ENCODE data around the gene SLC9A9.
"Not testable (repeated sequence)": the region's sequence is repeated elsewhere in the genome, so short reads cannot be mapped to it uniquely, and the experiment has no call there.

Gene SLC9A9

DNA sequence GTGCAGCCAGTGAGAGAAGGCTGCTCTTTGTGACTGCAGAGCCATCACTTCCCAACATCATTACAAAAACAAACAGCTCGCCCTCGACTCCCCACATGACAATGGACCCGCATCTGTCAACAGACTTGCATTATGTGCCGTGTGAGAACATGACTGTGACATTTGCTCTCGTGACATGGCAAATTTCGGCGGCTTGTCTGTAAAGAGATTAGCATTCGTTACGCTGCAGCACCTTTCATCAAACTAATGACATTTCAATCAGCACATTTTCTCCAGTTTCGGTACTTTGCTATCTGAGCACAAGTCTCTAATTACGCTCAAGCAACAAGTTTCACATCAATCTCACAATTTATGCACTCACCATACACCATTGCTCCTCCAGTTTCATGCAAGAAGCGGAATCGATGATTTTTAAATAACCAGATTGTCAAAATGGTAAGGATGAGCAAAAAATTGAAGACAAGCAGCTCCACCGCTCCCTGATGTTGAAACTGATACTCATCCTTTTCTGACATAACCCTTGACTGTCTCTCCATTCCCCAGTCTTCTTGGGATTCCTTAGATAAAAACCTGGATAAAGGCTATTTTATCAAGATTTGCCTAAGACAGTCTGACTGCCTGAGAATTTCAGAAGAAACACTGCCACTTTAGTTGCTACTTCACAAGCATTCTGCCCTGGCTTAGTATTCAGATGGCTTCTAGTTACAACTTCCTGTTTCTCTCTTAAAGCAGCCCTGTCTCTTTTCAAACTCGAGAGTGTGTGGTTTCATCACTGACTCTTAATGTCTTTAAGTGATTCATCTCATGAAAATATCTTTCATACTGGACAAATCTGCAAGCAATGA is at the start of gene SLC9A9:
TSS of gene SLC9A9 (minus strand) at position 682 of the 845 bp plus-strand sequence. CDS start at position 536, 146 bp downstream.
- no peak for DNase-seq (ENCODE audit: low spot score)

DNA sequence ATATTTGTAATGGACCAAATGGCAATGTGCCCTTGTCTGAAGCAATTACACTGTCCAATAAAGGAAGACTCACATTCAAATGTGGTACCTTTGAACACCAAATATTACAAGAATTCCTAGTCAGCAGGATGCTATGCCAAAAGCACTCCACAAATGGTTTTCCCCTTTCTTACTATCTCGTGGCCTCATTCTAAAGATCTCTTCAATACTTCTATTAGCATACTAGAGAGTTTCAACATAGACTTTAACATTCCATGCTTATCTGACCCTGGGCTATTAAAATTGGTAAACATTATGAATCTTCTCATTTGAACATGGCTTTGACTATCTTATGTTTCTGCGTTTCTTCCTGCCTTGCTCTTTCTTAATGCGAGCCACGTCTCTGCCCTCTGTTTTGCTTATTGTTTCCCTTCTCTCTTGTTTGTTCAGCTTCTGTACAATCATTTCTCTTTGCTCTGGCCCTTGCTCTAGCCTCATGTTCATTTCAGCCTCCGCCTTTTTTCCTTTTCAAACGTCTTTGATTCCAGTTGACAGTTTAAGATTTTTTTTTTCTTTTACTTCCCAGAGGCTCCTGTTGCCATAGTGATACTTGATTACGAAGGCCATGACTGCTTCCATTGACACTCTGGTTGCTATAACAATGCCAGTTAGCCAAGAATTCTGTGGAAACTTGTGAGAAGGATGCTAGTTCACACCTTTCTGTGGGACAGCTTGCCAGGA is 49.5 kb upstream of the SLC9A9 start:
- no peak for DNase-seq (ENCODE audit: low spot score)

DNA sequence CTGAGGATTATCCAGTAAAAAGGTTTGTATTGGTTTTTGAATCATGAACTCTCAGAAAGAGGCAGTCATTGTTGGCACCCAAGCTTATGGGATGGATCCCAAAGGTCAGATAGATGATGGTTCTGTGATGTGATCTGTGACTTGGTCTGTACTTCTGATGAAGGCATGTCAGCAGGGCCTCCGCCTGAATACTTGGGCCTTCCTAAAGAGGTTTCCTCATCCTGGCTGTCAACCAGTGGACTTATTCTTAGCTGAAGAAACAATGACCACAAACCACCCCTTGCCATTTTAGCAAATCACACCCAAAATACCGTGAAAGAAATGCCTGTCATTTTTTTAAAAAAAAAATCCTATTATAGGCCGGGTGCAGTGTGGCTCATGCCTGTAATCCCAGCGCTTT is 48.2 kb upstream of the SLC9A9 start:
- no peak for DNase-seq (ENCODE audit: low spot score)

DNA sequence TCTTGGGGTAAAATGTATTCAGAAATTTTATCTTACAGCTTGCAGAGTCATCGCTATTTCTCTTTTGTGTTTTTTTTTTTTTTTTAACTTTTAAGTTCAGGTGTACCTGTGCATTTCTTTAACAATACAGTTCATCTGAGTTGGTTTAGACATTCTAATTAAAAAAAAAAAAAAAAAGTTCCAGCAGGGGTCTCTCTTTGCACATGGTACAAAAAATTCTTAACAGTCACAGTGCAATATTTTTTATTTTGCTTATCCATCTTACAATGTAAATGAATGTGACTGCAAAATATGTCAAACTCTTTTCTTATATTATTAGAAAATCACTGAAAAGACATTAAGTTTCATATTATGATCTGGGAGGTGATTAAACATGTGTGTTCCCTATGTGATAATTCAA is 47.5 kb upstream of the SLC9A9 start:
- DNase-seq (ENCODE audit: low spot score) = no peak

DNA sequence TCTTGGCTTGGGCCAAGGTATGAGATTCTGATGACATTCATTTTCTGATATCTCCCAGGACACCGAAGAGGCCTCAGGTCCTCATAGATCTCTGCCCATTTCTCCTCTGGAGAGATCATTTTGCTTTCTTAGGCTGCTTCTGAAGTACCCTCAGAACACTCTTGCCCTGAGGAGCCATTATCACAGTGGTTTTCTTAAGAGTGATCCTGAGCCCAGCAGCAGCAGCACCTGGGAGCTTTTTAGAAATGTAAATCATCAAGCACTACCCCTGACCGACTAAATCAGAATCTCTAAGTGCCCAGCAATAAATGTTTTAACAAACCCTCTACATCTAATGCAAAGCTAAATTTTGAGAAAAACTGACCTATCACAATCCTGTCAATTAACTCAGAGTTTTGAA is 40.6 kb upstream of the SLC9A9 start:
- no peak for DNase-seq (ENCODE audit: low spot score)

DNA sequence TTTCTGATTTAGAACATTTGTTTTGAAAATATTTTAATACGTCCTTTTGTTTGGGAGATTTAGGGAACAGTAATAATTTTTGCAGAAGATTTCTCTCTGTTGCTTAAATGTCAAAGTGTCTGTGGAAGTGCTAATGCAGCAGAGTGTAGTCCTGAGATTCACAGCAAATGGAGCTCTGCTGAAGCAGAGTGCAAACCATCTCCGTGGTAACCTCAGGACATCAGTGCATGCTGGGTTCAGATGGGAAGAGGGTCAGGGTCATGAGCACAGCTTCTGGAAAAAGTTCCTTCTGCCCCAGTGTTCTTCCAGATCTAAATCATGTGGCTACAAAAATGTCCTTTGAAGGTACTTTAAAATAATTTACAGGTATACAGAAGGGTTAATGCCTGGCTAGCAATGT is 39.9 kb upstream of the SLC9A9 start:
- no peak for DNase-seq (ENCODE audit: low spot score)

DNA sequence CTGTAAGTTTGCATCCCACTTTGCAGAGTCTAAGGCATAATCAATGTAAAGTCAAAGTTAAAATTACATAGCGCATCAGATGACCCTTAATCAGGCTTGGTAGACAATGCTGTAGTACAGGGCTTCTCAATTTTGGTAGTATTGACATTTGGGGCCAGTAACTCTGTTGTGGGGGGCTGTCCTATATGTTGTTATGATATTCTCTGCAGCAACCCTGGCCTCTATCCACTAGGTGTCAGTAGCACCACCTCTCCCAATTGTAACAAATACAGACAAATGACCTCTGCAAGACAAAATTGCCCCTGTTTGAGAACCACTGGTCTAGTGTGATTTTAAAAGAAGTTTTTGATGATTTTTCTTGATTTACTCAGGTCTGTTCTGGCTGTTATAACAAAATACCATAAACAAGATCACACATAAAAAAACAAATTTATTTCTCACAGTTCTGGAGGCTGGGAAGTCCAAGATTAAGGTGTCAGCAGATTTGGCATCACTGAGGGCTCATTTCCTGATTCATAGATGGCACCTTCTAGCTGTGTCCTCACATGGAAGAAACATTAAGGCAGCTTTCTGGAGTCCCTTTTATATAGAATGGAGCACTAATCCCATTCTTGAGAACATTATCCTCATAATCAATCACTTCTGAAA is 37.6 kb upstream of the SLC9A9 start:
- DNase-seq (ENCODE audit: low spot score) = peak; percentile 9

DNA sequence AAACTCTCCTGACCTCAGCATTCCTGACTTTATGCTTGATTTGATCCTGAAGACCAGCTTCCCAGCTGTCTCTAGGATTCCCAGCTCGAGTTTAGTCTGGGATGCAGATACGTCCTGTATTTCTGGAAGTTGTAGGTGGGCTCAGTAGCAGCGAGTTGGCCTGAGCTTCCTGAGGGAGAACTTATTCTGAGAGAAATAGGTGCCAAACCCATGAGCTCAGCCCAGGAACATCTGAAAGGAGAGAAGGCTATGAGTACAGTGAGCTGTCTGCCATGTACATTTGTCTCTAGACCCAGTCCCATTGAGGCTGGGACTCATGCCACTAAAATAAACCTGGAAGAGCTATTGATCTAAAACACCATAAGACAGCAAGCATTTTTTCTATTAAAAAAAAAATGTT is 36.6 kb upstream of the SLC9A9 start:
- DNase-seq (ENCODE audit: low spot score) = no peak

DNA sequence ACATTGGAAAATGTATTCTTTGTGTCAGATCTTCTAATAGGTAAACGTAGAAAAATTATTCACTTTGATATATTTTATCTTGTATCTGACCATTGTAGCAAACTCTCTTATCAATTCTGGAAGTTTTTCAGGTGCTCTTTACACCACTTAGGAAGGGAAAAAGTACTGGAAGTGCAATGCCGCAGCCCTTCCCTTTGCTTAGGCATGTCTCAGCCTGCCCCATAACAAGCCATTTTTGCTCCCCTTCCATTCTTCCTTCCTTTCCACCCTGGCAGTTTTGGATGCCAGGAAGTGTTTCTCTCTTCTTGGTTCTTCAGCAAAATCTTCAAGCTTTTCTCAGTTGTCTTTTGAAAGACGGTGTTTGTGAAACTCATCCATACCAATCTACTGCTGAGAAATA is 34.9 kb upstream of the SLC9A9 start:
- DNase-seq (ENCODE audit: low spot score) = no peak

DNA sequence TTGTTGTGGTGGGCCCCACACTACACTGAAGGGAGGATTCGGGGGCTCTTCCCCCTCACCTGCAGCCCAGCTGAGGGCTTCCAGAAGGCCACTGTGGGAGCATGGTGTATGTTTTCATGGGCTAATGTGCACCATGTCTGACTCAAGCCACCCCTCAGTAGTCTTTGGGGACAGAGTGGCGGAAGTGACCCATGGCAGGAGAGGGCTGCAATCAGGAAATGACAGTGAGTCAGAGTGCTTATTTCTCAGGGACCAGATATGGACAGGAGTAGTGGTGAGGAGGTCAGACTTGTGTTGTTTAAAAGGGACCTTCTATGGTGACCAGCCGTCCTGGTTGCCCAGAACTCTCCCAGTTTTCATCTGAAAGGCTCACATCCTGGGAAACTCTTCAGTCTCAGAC is 32.8 kb upstream of the SLC9A9 start:
- no peak for DNase-seq (ENCODE audit: low spot score)

DNA sequence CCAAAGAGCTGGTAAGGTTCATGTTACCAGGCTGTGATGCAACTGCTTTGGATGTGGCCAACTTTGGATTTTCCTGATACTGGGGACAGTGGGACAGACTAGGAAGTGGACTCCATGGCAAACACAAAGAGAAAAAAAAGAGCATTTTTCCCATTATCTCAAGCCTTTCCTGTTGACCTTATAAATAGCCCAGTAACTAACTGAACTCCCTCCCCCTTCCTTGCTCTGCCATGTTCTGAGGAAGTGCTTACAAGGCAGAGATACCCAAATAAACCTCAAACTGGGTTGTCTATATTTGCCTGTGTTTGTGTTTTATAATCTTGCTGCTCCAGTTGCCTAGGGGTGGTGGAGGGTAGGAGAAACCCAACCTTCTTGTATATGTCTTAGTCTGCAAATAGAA is 27.3 kb upstream of the SLC9A9 start:
- DNase-seq (ENCODE audit: low spot score) = no peak

DNA sequence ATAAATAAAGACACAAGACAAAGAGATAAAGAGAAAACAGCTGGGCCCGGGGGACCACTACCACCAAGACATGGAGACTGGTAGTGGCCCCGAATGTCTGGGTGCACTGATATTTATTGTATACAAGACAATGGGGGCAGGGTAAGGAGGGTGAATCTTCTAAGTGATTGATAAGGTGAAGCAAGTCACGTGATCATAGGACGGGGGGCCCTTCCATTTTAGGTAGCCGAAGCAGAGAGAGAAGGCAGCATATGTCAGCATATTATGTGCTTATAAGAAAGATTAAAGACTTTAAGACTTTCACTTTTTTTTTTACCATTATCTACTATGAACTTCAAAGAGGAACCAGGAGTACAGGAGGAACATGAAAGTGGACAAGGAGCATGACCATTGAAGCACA is 25.3 kb upstream of the SLC9A9 start:
- DNase-seq (ENCODE audit: low spot score) = not testable (repeated sequence)

DNA sequence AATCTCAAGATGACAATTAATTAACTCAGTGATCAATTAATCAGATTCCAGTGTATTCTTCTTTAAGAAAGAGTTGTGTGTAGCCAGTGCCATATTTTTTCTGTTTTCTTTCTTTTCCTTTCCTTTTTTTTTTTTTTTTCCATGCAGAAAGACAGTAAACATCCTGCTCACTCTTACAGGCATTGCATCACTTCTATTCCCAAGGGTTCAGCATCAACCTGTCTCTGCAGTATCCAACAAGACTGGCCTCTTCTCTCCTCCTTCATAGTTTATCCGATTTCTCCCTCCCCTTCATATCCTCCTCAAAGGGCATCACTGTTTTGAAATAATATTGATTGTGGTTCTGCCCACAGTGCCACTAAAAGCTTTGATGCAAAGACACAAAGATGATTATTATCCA is 17.0 kb upstream of the SLC9A9 start:
- DNase-seq (ENCODE audit: low spot score) = no peak

DNA sequence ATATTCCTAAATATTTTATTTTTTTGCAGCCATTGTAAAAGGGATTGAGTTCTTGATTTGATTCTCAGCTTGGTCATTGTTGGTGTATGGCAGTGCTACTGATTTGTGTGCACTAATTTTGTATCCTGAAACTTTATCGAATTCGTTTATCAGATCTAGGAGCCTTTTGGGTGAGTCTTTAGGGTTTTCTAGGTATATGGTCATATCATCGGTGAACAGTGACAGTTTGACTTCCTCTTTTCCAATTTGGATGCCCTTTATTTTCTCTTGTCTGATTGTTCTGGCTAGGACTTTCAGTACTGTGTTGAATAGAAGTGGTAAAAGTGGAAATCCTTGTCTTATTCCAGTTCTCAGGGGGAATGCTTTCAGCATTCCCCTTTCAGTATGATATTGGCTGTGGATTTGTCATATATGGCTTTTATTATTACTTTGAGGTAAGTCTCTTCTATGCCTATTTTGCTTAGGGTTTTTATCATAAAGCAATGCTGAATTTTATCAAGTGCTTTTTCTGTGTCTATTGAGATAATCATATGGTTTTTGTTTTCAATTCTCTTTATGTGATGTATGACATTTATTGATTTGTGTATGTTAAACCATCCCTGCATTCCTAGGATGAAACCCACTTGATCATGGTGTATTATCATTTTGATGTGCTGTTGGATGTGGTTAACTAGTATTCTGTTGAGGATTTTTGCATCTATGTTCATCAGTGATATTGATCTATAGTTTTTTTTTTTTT is 11.4 kb upstream of the SLC9A9 start:
- no peak for DNase-seq (ENCODE audit: low spot score)

DNA sequence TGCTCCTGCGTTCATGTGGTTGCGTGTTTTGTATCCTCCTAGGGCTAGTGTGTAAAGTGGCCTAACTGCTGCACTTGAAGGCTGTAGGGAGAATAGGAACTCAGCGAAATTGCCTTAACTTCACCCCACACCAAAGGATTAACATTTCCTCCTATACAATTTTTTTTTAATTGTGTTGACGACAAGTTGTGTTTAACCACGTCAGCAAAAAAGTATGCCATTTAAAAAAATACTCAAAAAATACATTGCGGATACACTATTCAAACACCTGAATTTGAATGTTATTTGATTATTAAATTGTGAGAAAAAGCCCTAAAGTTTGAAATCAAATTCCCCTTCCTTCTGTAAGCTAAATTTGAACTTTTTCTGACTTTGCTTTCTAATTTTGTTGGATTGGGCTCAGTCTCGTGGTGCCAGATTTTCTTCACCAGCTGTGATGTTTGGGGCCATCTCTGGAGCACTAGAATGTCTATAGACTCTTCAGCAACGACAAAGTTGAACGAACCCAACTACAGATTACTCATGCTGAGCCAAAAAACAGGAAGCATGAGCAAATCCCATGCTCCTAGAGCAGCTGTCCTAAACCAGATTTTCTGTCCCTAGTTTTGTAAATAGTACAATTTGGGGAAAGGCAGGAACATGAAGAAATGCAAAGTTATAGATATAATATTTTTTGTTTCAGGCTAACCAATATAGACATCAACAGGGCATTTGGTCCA is 8.1 kb upstream of the SLC9A9 start:
- DNase-seq (ENCODE audit: low spot score) = no peak

DNA sequence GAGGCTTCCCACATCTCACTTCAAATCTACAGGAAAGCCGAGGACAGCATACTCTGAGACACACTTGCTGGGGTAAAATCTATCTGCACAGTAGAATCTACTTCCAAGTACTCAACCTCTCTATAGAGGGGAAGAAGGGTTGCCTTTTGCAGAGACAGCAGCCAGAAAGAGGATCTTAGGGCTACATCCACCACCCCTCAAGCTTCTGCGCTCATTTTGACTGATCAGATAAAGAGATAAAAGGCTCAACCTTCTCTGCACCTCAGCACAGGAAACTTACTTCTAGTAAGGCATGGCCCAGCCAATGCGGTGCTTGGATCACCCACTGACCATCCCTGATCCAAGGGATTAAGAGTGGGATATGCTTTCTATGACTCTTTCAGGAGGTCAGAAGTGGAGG is 6.9 kb upstream of the SLC9A9 start:
- DNase-seq (ENCODE audit: low spot score) = no peak

DNA sequence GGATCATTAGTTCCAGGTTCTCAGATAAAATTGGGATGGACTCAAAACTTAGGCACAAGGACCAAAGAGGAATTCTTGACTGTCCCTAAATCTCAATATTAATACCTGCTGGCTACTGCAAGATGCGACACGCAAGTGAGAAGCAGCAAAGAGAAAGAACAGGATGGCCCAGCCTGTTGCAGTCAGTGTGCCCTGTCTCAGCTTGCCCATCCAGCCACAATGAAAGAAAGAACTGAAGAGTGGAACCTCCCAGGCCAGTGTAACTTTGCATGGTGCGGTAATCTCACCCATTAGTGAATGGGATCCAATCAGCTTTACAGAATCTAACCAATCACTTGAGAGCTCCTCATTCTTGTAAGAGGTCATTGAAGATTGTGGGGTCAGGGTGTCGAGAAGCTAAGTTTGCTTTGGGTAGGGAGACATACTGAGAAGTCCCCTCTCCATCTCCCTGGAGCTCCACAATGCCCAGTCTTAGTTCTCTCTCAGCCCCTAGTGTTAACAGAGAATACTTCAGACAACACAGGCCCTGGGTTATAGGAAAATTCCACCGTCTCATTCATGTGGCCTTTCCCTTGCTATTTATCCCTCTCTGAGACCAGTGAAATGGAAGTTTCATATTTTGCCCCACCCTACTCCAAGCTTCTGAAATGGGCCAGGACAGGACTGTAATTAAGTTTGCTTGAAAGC is 3.2 kb upstream of the SLC9A9 start:
- DNase-seq (ENCODE audit: low spot score) = no peak

DNA sequence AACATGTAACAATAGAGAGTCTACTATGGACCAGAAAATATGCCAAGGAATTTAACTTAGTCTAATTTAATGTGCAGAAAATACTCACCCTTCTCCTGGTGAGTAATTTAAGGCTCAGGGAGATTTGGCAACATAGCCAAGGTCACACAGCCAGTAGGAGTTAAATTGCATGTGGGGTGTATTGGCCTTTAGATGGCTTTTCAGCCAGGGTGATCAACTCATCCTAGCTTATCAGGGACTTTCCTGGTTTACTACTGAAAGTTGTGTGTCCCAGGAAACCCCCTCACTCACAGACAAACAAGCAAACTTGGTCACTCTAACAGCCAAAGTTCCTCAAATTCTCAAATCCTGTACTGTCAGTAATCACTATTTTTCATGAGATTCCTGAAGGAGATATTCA is 2.6 kb upstream of the SLC9A9 start:
- DNase-seq (ENCODE audit: low spot score) = no peak

DNA sequence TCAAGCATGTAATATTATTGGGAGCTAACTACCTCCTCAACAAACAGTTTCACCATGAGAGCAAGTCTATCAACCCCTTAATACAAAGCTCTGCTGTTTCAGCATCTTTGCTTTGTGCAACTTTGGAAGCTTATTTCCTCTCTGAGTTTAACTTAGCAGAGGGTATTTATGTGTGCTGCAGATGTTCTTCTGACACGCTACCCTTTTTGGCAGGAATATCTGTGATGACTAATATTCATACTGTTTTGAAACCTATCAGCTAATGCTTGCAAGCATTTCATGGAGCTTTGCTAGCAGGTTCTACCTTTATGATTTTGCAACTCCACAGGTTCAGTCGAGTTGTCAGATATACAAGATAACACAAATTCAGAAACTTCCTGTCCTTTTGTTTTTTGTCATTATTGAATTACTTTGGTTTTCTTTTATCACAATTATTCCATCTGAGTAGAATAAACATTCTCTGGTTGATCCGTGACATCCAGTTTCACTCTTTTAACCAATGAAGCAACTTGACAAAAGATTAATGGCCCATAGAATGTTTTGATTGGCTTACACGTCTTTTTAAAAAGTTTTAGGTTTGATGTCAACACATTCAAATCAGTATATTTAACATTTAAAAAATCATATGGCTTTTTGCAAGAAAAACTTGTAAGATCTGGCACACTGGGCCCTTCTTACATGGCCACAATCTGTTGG is 1.7 kb upstream of the SLC9A9 start:
- DNase-seq (ENCODE audit: low spot score) = no peak

DNA sequence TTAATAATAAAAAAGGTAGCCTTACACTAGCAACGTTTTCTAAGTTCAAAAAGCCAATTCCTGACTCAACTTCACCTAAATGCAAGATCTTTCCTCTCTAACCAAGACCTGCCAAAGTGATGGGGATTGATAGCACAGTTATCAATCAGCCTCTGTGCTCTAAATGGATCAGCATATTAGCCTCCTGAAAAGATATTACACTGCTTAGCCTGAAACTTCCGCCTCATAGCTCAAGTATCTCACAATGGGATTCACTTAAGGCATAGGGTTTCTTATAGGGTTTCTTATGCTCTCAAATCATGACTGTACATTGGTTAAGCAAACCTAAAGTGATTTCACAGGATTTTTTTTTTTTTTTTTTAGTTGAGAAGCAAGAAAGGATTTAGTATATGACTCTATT is 436 bp upstream of the SLC9A9 start:
- no peak for DNase-seq (ENCODE audit: low spot score)

DNA sequence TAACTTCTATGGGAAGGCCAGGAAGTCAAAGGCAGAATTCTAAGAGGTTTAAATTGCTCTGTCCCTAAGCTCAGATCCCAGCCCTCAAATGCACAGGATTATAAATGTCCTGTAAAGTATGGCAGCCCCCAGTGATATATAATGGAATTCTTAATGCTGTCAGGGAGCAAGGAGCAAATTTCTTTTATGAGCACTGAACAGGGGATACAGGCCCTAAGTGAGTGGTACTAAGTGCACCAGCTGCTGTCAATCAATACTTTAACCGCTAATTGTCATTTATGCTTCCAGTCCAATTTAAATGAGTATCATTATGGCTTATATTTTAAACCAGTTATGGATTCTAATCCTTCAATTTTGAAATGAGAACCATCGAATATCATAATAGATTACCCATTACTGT is 4.7 kb downstream of the SLC9A9 start:
- no peak for DNase-seq (ENCODE audit: low spot score)

Measured in HuH-7 (cell line).